Vagina (tissue), 2 donors: ENCODE results near the gene KMT2E. TPM values are rescaled to one million over a fixed set of nuclear protein-coding genes. Genes with fewer than 3 reads are reported as not detected.
A peak's percentile ranks its signal among the peaks of the same experiment; 100 is the strongest.

Source experiments
- DNase-seq, 2 donors: peaks; one replicate each; pipeline ENCODE4 v3.0.0-alpha.2; 2017; ENCODE audit errors: extremely low spot score in 2 of 2
- H3K27ac ChIP-seq: fragments of 200-600 bp; sonication (generic); one replicate; pipeline ENCODE4 v1.5.1; 2019
- H3K27me3 ChIP-seq: fragments of 200-600 bp; sonication (generic); one replicate; pipeline ENCODE4 v1.5.1; 2019
- H3K36me3 ChIP-seq, 2 donors: fragments of 200-600 bp; sonication (generic); one replicate each; pipeline ENCODE4 v1.5.1; 2017 to 2019
- H3K4me1 ChIP-seq: fragments of 200-600 bp; sonication (generic); one replicate; pipeline ENCODE4 v1.5.1; 2019
- H3K4me3 ChIP-seq, 2 donors: fragments of 200-600 bp; sonication (generic); 1 replicate in 1 of 2; 2 replicates in 1 of 2; pipeline ENCODE4 v1.5.1; 2016 to 2019
- H3K9me3 ChIP-seq: fragments of 200-600 bp; sonication (generic); one replicate; pipeline ENCODE4 v1.5.1; 2019
- CTCF ChIP-seq, 3 experiments: fragments of 450-650 bp in 2 of 3; fragments of 200-600 bp in 1 of 3; sonication (generic) in 1 of 3; IDR thresholded peaks; one replicate each; pipeline ENCODE4 v1.5.1; 2017 to 2019; ENCODE audit warnings: antibody characterized with exemption in 3 of 3, mild to moderate bottlenecking in 2 of 3, moderate library complexity in 2 of 3
- POLR2A ChIP-seq, 2 donors: fragments of 450-650 bp; IDR thresholded peaks; one replicate each; pipeline ENCODE4 v1.6.1; 2017; ENCODE audit warnings: antibody characterized with exemption in 2 of 2, mild to moderate bottlenecking in 2 of 2, moderate library complexity in 2 of 2
- POLR2AphosphoS5 ChIP-seq, 2 donors: sonication (generic); formaldehyde crosslinking; IDR thresholded peaks; one replicate each; pipeline ENCODE4 v1.9.0; 2017; ENCODE audit warnings: antibody characterized with exemption in 2 of 2, mild to moderate bottlenecking in 2 of 2, low read depth in 1 of 2; ENCODE audit not compliant: insufficient read depth in 1 of 2
- intact Hi-C: fragments of 100-400 bp; cut with DNase I; formaldehyde crosslinking; loops from one replicate; pipeline ENCODE4 v1.15.1; 2023
- total RNA-seq: library from RNA; depleted of rRNA; stranded (reverse); fragments of >200 nt; gene quantifications from one replicate; pipeline ENCODE4 v1.2.3, GENCODE V29; 2016

The KMT2E gene
- total RNA-seq, 1 donor from 2014 or later, result 98.7 TPM

GRCh38 chr7:105016709-105017656, 3.0 kb downstream of the KMT2E start:
- Histone ChIP-seq H3K9me3 (no peaks in the 10 kb centered on the region), H3K4me3 (peak overlapping the region; percentile 91 to 94), H3K4me1 (peaks cover 59% of the 10 kb centered on the region), H3K27me3 (no peaks in the 10 kb centered on the region), H3K27ac (peak overlapping the region; percentile 100), H3K36me3 (no peaks in the 10 kb centered on the region)
- TF ChIP-seq POLR2AphosphoS5 (IDR thresholded peaks at IDR 0.05; ENCODE audit: insufficient read depth in 1 of 2, low read depth in 1 of 2) (no peak), CTCF (IDR thresholded peaks at IDR 0.05) (no peak), POLR2A (IDR thresholded peaks at IDR 0.05) (no peak)
- intact Hi-C loops, result loop anchor here (5.0 to 10.0 kb wide), 2 partner anchors 35 to 72 kb away; no protein-coding TSS in a partner anchor
- DNase-seq, result no peak

- Histone ChIP-seq H3K4me3 (peak overlapping the region; percentile 4 to 91), H3K4me1 (peaks cover 68% of the 10 kb centered on the region), H3K27me3 (no peaks in the 10 kb centered on the region), H3K9me3 (no peaks in the 10 kb centered on the region), H3K36me3 (no peaks in the 10 kb centered on the region), H3K27ac (peak overlapping the region; percentile 100)
- TF ChIP-seq POLR2AphosphoS5 (IDR thresholded peaks at IDR 0.05; ENCODE audit: insufficient read depth in 1 of 2, low read depth in 1 of 2) (no peak), POLR2A (IDR thresholded peaks at IDR 0.05) (no peak), CTCF (IDR thresholded peaks at IDR 0.05) (no peak)
- intact Hi-C loops, result loop anchor here (5.0 to 10.0 kb wide), 2 partner anchors 36 to 73 kb away; no protein-coding TSS in a partner anchor
- no peak for DNase-seq
Observed at GRCh38 chr7:105017657-105018365, 3.8 kb downstream of the KMT2E start.

- TF ChIP-seq POLR2A (IDR thresholded peaks at IDR 0.05), result no peak
- no peak for TF ChIP-seq POLR2AphosphoS5 (IDR thresholded peaks at IDR 0.05; ENCODE audit: insufficient read depth in 1 of 2, low read depth in 1 of 2)
- no peak for TF ChIP-seq CTCF (IDR thresholded peaks at IDR 0.05)
- no peak for DNase-seq
- Histone ChIP-seq H3K27ac (no peak overlapping the region), H3K36me3 (no peaks in the 10 kb centered on the region), H3K9me3 (no peaks in the 10 kb centered on the region), H3K4me1 (peaks cover 82% of the 10 kb centered on the region), H3K4me3 (no peak overlapping the region), H3K27me3 (no peaks in the 10 kb centered on the region)
- intact Hi-C loops, result loop anchor here (5.0 to 10.0 kb wide), 2 partner anchors 37 to 74 kb away; no protein-coding TSS in a partner anchor
Observed at GRCh38 chr7:105019269-105019668, 5.3 kb downstream of the KMT2E start.

- H3K27me3 ChIP-seq, result no peaks in the 10 kb centered on the region
- H3K36me3 ChIP-seq, result no peaks in the 10 kb centered on the region
- peak overlapping the region; percentile 26 for H3K27ac ChIP-seq
- H3K4me1 ChIP-seq, result peaks cover 99% of the 10 kb centered on the region
- intact Hi-C loops, result no loop called here
- no peak overlapping the region for H3K4me3 ChIP-seq
- no peak for DNase-seq
- H3K9me3 ChIP-seq, result no peaks in the 10 kb centered on the region
- TF ChIP-seq POLR2AphosphoS5 (IDR thresholded peaks at IDR 0.05; ENCODE audit: insufficient read depth in 1 of 2, low read depth in 1 of 2) (no peak), CTCF (IDR thresholded peaks at IDR 0.05) (no peak), POLR2A (IDR thresholded peaks at IDR 0.05) (no peak)
Observed at GRCh38 chr7:105020926-105021325, 6.9 kb downstream of the KMT2E start.
